Measurements from ENCODE around the gene SREBF2. TPM values are rescaled to one million over a fixed set of nuclear protein-coding genes. Genes with fewer than 3 reads are reported as not detected.

The SREBF2 gene
- 53.5 and 101 TPM in 2 replicates for total RNA-seq

DNA sequence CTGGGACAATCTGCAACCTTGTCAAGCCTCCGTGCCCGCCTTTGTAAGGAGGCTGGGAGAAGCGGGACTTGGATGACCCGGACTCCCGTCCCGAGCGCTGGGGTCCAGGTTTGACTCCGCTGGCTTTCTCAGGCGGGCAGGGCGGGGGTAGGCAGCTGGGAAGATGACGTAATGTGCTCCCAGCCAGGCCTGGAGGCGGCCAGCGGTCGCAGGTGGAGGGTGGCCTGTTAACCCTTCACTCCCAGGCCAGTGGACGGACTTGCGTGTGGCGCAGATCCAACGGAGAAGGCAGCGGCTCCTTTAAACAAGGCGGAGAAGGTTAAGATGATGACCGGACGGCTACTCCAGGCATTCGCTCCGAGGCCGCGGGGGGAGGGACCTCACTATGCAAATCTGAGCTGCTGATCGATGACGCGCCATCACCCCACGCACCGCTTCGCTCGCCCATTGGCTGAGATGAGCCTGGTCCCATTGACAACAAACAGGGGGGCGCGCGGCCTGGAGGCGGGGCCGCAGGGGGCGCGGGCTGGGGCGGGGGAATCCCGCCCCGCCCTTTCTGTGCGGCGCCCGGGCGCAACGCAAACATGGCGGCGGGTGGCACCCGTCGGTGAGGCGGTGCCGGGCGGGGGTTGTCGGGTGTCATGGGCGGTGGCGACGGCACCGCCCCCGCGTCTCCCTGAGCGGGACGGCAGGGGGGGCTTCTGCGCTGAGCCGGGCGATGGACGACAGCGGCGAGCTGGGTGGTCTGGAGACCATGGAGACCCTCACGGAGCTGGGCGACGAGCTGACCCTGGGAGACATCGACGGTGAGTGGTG lies at the start of gene SREBF2:
Gene SREBF2, plus strand, starts transcription at position 553 of the 816 bp plus-strand sequence. Its CDS starts 166 bp downstream, at position 719.

DNA sequence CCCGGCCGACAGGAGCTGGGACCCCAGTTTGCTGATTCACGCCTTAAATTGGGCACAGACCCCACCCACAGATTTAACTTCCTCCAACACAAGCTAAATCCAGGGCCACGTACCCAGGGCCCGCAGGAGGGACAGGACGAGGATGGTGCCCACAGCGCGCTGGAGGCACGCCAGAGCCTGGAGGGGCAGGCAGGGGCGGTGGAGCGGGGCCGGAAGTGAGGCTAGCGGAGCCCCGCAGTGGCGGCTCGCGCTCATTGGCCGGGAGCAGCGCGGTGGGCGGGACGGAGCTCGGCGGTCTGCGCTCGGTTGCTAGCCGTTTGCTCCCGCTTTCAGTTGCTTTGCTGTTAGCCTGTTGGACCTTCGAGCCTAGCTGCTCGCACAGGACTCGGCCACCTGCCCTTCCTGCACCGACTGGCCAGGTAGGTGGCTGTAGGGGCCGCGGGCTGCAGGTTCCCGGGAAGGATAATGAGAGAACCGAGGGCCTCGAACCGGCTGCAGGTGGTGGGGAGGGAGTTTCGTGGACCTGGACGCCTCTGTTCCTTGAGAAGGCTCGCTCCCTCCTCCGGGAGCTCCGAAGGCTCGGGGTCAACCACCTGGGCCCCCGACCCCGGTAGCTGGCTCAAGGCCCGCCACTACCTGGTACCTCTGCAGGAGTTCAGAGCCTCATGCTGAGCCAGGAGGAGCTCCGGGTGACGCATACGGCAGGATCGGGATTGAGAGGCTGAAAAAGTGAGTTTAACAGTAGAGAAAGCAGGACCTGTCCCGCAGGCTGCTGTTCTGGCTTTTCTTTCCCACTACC lies 32.4 kb upstream of the SREBF2 start, which contains the start of gene CCDC134:
Gene CCDC134, plus strand, starts transcription at position 332 of the 799 bp plus-strand sequence. CDS start 8,212 bp downstream, outside the sequence.

DNA sequence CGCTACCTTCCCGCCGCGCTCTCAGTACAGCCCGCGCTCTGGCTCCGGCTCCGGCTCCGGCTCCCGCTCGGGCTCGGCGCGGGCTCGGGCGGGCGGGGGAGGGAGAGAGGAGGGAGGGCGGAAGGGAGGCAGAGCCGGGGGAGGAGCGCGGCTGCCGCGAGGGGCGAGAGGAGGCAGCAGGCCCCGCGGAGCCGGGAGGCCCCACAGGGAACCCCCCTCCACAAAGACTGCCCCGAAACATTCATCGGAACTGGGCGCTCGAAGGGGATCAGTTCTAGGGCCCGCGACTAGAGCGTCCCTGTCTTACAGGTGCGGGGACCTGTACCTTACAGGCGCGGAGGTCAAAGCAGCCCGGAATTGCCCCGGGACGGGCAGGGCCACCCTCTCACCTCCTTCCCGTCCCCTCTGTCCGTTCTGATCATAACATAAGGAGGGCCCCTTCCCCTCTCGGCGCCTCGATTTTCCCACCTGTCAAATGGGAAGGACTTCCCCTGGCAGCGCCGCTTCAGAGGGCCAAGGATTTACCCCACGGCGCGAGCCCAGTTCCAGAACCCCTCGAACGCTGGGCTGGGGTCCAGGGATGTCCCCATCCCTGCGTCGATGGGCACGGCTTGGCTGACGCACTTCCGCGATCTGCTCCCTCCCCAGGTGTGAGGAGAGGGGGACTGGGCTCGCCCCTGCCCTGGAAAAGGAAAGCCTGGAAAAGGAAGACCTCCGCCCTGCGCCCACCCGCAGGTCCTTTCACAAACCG lies 82.3 kb downstream of the SREBF2 start, which contains the start of gene SHISA8:
Gene SHISA8, minus strand, starts transcription at position 40 of the 751 bp plus-strand sequence. CDS start 407 bp downstream, outside the sequence.

DNA sequence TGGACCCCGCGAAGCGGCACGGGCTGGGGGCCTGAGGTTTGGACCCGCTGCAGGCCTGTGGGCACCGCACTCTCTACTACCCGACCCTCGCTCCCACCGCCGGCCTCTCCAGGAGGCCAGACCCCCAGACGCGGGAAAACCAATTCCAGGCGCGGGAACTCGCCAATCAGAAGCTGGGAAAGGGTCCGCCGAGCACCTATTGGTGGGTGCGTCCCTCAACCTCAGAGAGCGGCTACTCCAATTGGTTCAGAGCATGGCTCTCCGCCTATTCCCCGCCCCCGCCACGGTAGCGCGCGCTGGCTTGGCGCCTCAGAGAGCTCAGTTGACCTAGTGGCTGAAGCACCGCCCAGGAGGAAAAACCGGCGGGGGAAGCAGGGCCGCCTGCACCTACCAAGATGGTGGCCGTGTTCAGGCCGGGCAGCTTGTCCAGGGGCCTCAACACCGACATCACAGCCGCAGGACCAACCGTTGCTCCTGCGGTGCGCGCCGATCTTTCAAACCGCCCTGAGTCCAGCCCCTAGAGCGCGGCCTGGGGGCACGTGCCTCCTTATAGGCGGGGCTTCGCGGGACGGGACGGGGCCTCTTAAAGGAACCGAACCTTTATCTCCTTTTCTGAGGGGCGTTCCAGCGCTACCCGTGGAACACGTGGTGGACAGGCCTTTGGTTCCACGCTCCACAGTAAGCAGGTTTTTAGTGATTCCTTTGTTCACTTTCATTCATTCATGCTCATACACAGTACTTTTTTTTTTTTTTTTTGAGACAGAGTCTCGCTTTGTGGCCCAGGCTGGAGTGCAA lies 113.9 kb downstream of the SREBF2 start, which contains the start of gene CENPM:
Gene CENPM, minus strand, starts transcription at position 524 of the 795 bp plus-strand sequence. Its CDS starts 76 bp downstream, at position 448.

DNA sequence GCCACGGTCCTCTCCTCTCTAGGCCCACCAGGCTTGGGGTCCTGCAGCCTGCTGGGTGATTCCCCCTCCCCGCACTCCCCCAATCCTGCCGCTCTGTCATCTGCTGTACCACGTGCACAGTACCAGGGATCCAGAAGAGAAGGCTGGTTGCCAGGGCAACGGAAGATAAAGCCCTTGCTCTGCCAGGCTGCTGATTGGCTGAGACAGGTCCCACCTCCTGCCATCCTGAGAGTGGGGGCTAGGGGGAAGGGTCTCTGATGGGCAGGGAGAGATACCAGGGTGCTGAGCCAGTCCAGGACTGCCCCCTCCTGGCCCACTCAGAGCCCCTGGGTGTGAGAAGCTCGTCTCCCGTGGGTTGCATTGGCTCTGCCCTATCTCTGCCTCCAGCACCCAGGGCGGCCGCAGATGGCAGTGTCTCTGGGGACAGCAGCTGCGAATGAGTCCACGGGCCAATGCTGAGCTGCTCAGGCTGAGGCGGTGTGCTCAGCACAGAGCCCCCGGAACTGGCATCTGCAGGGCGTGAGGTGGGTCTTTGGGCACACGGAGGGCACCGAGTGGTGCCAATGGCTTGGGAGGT lies 119.1 kb downstream of the SREBF2 start, which contains the start of gene SMIM45:
Gene SMIM45, plus strand, starts transcription at position 253 of the 577 bp plus-strand sequence.

Other genes starting within 250 kb of the SREBF2 start
- gene PMM1, start 243.3 kb upstream of the SREBF2 start, total RNA-seq = 34.9 and 36.0 TPM in 2 replicates
- 9.5 and 12.2 TPM in 2 replicates for gene DESI1, start 212.1 kb upstream of the SREBF2 start, total RNA-seq
- gene XRCC6, start 211.8 kb upstream of the SREBF2 start, total RNA-seq = 344 and 555 TPM in 2 replicates
- gene SNU13, start 144.2 kb upstream of the SREBF2 start, total RNA-seq = 86.2 and 88.6 TPM in 2 replicates
- 1.5 and 2.1 TPM in 2 replicates for gene MEI1, start 133.6 kb upstream of the SREBF2 start, total RNA-seq
- 9.0 and 11.2 TPM in 2 replicates for gene CCDC134, start 32.4 kb upstream of the SREBF2 start, total RNA-seq
- not detected in 2 replicates for gene SHISA8, start 82.0 kb downstream of the SREBF2 start, total RNA-seq
- gene TNFRSF13C, start 93.7 kb downstream of the SREBF2 start, total RNA-seq = 0.11 and 0.12 TPM in 2 replicates
- 8.9 and 37.2 TPM in 2 replicates for gene CENPM, start 114.0 kb downstream of the SREBF2 start, total RNA-seq
- gene SEPTIN3, start 136.3 kb downstream of the SREBF2 start, total RNA-seq = under 0.01 and 0.37 TPM in 2 replicates
- gene WBP2NL, start 165.7 kb downstream of the SREBF2 start, total RNA-seq = 0.11 and 0.50 TPM in 2 replicates
- gene NAGA, start 237.7 kb downstream of the SREBF2 start, total RNA-seq = 43.2 and 48.5 TPM in 2 replicates
- 9.2 and 17.1 TPM in 2 replicates for gene PHETA2, start 241.1 kb downstream of the SREBF2 start, total RNA-seq
- gene SMDT1, start 246.6 kb downstream of the SREBF2 start, total RNA-seq = 2.9 and 5.7 TPM in 2 replicates

All from uterine smooth muscle cell (primary cell).